H7 (cell line): ENCODE measurements around the gene PTPRD. TPM values are rescaled to one million over a fixed set of nuclear protein-coding genes. Genes with fewer than 3 reads are reported as not detected.
"Not testable (repeated sequence)": the region's sequence is repeated elsewhere in the genome, so short reads cannot be mapped to it uniquely, and the experiment has no call there.

Experiments
- DNase-seq: peaks from one replicate; pipeline ENCODE4 v3.0.0; 2012
- H3K27me3 ChIP-seq: 2 replicates; pipeline ENCODE4 v1.6.0; 2011; ENCODE audit warnings: mild to moderate bottlenecking, low read length; ENCODE audit not compliant: control insufficient read depth, insufficient read depth
- H3K36me3 ChIP-seq: replicated peaks from 2 replicates; pipeline ENCODE4 v1.5.1; 2011; ENCODE audit warnings: low read length; ENCODE audit not compliant: control insufficient read depth, insufficient read depth
- H3K4me3 ChIP-seq: 2 replicates; pipeline ENCODE4 v1.5.1; 2011; ENCODE audit warnings: low read depth, mild to moderate bottlenecking, control low read depth, low read length, moderate library complexity; ENCODE audit not compliant: insufficient read depth
- total RNA-seq: library from RNA; depleted of rRNA; stranded (reverse); fragments of >200 nt; shearing (Covaris generic); gene quantifications from 2 replicates; pipeline ENCODE4 v1.2.3, GENCODE V29; 2014

Gene PTPRD
- total RNA-seq, 1 experiment from 2014 or later = 21.5 TPM

GRCh38 chr9:9041756-9042155 lies 1571.0 kb downstream of the PTPRD start:
- H3K27me3 ChIP-seq = no peaks in the 10 kb centered on the region
- no peaks in the 10 kb centered on the region for H3K36me3 ChIP-seq

GRCh38 chr9:9033022-9033421 lies 1579.8 kb downstream of the PTPRD start:
- Histone ChIP-seq H3K36me3 (no peaks in the 10 kb centered on the region), H3K4me3 (no peak overlapping the region), H3K27me3 (no peaks in the 10 kb centered on the region)
- DNase-seq = no peak

More at GRCh38 chr9:9041756-9042155, 1571.0 kb downstream of the PTPRD start:
- no peak for DNase-seq
- H3K4me3 ChIP-seq = no peak overlapping the region

DNA sequence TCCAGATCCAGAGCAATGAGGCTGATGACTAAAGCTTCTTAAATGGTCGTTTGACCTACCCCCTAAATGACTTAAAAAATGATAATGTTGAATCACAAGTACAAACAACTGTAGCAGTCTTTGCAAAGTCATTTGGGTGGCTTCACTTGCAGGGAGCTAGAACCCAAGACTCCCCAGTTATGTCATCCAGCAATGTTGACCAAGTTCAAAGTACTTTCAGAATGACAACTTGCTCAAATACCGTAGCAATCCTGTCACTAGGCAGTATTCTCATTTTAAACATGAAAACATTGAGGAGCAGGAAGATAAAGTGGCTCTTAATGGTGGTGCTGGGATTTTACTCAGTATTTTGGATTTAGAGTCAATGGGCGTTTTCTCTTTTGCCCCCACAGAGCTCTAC lies 1596.2 kb downstream of the PTPRD start:
- DNase-seq = no peak
- H3K36me3 ChIP-seq = no peaks in the 10 kb centered on the region
- no peak overlapping the region for H3K4me3 ChIP-seq
- H3K27me3 ChIP-seq = no peaks in the 10 kb centered on the region

GRCh38 chr9:9004810-9005209 lies 1608.0 kb downstream of the PTPRD start:
- Histone ChIP-seq H3K4me3 (no peak overlapping the region), H3K27me3 (no peaks in the 10 kb centered on the region), H3K36me3 (no peaks in the 10 kb centered on the region)
- peak; percentile 1 for DNase-seq

DNA sequence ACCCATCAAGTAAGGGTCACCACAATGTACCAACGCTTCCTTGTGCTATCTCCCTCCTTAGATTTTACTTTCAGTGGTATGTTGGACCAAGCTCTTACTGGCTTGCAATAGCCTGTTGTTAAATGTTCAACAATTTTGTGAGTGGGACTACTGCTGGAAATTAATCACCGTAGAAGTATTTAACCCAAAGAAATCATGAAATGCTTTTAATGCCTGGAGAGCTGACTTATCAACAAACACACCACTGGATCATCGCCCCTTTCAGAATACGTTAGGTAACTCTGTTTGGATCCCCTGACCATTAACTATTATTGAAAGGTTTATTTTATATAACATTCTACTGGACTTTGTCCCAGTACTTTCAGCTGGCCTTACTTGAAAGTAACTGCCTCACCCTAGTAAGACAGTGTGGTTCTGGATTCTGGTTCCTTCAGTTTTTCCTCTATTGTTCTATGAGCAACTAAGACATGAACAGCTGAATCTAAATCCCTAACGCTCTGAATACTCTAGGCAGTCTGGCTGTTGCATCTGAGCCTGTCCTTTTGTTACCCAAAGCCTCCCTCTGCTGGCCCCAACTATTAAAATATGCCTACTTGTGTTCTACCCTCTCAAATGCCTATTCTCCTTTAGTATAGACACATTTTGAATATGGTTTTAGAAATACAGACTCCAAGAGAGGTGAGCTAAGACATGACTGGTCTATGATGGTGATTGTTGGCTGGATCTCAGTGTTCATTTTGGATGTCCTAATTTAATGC lies 1609.8 kb downstream of the PTPRD start:
- H3K4me3 ChIP-seq = no peak overlapping the region
- peak; percentile 2 for DNase-seq
- no peaks in the 10 kb centered on the region for H3K27me3 ChIP-seq
- H3K36me3 ChIP-seq = no peaks in the 10 kb centered on the region

DNA sequence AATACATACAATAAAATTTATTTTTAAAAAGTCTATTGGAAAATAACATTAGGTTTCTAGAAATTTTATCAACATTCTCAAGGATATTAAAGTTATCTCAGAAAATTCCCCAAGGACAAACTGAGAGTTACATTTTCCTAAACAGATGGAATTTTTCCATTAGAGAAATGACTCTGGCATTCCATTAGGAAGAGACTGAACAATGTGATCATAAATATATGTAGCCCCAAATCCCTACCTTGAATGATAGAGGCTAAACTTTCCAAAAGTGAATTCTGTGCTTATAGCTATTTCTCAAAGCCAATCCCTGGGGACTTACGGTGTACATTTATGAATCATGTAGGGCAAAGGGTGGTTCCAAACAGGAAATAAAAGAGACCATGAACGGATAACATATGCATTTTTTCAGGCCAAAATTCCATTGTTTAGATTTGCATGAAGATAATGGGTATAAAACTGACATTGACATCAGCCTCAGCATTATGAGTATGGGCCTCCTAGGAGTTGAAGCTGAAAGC lies 1632.2 kb downstream of the PTPRD start:
- H3K27me3 ChIP-seq = no peaks in the 10 kb centered on the region
- H3K36me3 ChIP-seq = no peaks in the 10 kb centered on the region
- no peak overlapping the region for H3K4me3 ChIP-seq
- DNase-seq = no peak

DNA sequence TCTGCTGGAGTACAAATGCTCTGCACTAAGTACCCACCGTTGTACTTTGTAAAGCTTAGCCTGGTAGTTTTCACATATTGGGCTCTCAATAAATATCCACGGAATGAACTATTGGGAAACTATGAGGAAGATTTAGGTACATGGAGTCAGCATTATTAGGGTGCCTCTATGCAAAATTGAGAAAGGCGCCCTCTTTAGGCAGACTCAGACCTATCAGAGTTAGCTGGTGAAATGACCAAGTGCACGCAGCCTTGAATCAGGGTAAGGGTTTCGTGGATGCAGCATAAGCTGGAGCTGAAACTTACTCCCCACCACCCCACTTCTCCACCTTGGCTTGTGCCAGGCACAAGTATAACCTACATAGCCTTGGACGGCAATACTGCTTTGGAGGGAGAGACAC lies 1634.5 kb downstream of the PTPRD start:
- no peak for DNase-seq
- Histone ChIP-seq H3K36me3 (no peaks in the 10 kb centered on the region), H3K4me3 (no peak overlapping the region), H3K27me3 (no peaks in the 10 kb centered on the region)

DNA sequence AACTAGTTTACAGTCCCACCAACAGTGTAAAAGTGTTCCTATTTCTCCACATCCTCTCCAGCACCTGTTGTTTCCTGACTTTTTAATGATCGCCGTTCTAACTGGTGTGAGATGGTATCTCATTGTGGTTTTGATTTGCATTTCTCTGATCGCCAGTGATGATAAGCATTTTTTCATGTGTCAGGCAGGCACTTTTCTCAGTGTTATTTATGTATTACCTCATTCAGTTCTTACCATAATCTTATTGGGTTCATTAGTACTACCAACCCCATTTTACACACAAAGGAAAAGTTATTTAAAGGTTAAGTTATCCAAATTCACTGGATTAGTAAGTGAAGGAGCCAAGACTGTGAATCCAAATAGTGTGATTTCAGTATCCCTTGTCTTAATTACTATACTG lies 1644.5 kb downstream of the PTPRD start:
- not testable (repeated sequence) for DNase-seq, H3K36me3 ChIP-seq, H3K27me3 ChIP-seq, H3K4me3 ChIP-seq

- Histone ChIP-seq H3K4me3 (no peak overlapping the region), H3K27me3 (no peaks in the 10 kb centered on the region), H3K36me3 (no peaks in the 10 kb centered on the region)
- no peak for DNase-seq
These were observed 1648.9 kb downstream of the PTPRD start for GRCh38 chr9:8963885-8964284.

DNA sequence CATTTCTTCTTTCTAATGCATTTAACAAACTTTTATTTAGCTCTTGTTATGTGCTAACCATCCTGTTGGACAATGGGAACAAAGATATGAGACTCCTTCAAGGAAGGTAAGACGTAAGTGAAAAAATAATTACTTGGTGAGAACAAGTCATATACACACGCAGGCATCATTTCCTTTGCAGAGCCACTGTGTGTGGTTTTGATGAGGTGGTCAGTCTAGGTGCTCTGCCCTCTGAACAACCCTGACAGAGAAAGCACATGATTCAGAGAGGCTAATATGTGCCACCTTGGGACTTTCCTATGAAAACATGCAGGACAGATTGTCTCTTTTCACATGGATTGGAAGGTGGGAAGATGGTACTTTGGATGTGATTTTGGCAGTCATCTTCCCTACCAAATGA lies 1650.7 kb downstream of the PTPRD start:
- no peak for DNase-seq
- Histone ChIP-seq H3K36me3 (no peaks in the 10 kb centered on the region), H3K27me3 (no peaks in the 10 kb centered on the region), H3K4me3 (no peak overlapping the region)

GRCh38 chr9:8961186-8961851 lies 1651.5 kb downstream of the PTPRD start:
- Histone ChIP-seq H3K27me3 (no peaks in the 10 kb centered on the region), H3K36me3 (no peaks in the 10 kb centered on the region), H3K4me3 (no peak overlapping the region)
- no peak for DNase-seq

GRCh38 chr9:8960254-8960653 lies 1652.5 kb downstream of the PTPRD start:
- Histone ChIP-seq H3K36me3 (no peaks in the 10 kb centered on the region), H3K4me3 (no peak overlapping the region), H3K27me3 (no peaks in the 10 kb centered on the region)
- DNase-seq = no peak

- Histone ChIP-seq H3K36me3 (no peaks in the 10 kb centered on the region), H3K27me3 (no peaks in the 10 kb centered on the region), H3K4me3 (no peak overlapping the region)
- no peak for DNase-seq
These were observed 1654.4 kb downstream of the PTPRD start for GRCh38 chr9:8958358-8958757.

DNA sequence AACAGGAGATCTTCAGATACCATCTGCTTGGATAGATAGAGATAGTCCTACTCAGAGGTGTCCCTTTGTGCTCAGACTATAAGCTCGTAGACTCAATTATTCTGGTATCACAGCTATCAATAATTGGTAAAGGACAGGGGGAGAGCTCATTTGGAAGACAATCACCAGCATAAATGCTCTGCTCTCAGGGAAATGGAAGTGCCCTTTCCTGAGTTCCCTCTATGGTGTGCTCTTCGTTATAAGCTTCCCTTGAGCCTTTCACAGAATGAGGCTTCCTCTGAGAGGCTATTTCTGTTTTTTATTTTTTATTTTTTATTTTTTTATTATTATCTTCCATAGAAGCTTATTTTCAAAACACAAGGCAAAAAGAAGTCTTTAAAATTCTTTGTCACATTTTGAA lies 1657.5 kb downstream of the PTPRD start:
- H3K4me3 ChIP-seq = no peak overlapping the region
- DNase-seq = no peak
- no peaks in the 10 kb centered on the region for H3K27me3 ChIP-seq
- no peaks in the 10 kb centered on the region for H3K36me3 ChIP-seq

GRCh38 chr9:8946461-8946860 lies 1666.3 kb downstream of the PTPRD start:
- H3K27me3 ChIP-seq = no peaks in the 10 kb centered on the region
- H3K36me3 ChIP-seq = no peaks in the 10 kb centered on the region
- no peak for DNase-seq
- no peak overlapping the region for H3K4me3 ChIP-seq
